Measurements from ENCODE around the gene SFMBT1. TPM values are rescaled to one million over a fixed set of nuclear protein-coding genes. Genes with fewer than 3 reads are reported as not detected.

SFMBT1 gene
- total RNA-seq, 1 experiment from 2014 or later: 1.4 TPM

GRCh38 chr3:53074366-53074696, 28.5 kb upstream of the SFMBT1 start:
- TF ChIP-seq CTCF (conservative IDR thresholded peaks at IDR 0.05; ENCODE audit: low read depth, low read length): no peak
- TF ChIP-seq EZH2 (IDR thresholded peaks at IDR 0.05; ENCODE audit: borderline replicate concordance, low read depth, low read length, poor library complexity, severe bottlenecking): no peak
- Histone ChIP-seq H3K27me3 (replicated peaks; ENCODE audit: insufficient read depth, low read depth, low read length, poor library complexity) (no peaks in the 10 kb centered on the region), H3K36me3 (ENCODE audit: insufficient read depth, low read length, poor library complexity, severe bottlenecking) (no peaks in the 10 kb centered on the region), H3K9me3 (ENCODE audit: low read depth, low read length, poor library complexity, severe bottlenecking) (no peaks in the 10 kb centered on the region), H3K27ac (ENCODE audit: low read depth, low read length, poor library complexity, severe bottlenecking) (no peak overlapping the region), H3K4me1 (ENCODE audit: insufficient read depth, low read length, poor library complexity, severe bottlenecking) (peaks cover 4% of the 10 kb centered on the region), H3K4me3 (ENCODE audit: low read depth, low read length, poor library complexity, severe bottlenecking) (no peak overlapping the region)
- ChIA-PET POLR2A (ENCODE audit: low non-redundant PET) (no interaction called here), CTCF (no interaction called here)
- no peak for DNase-seq (ENCODE audit: low spot score)
- BruUV-seq (replicated peaks): no TSS peak
- intact Hi-C loops (cut with micrococcal nuclease; ENCODE audit: unreplicated experiment): loop anchor here (5.0 kb wide), 1 partner anchor 222 kb away; no protein-coding TSS in a partner anchor

- Histone ChIP-seq H3K9me3 (ENCODE audit: low read depth, low read length, poor library complexity, severe bottlenecking) (no peaks in the 10 kb centered on the region), H3K27ac (ENCODE audit: low read depth, low read length, poor library complexity, severe bottlenecking) (no peak overlapping the region), H3K36me3 (ENCODE audit: insufficient read depth, low read length, poor library complexity, severe bottlenecking) (no peaks in the 10 kb centered on the region), H3K4me3 (ENCODE audit: low read depth, low read length, poor library complexity, severe bottlenecking) (no peak overlapping the region), H3K4me1 (ENCODE audit: insufficient read depth, low read length, poor library complexity, severe bottlenecking) (peaks cover 4% of the 10 kb centered on the region), H3K27me3 (replicated peaks; ENCODE audit: insufficient read depth, low read depth, low read length, poor library complexity) (no peaks in the 10 kb centered on the region)
- no TSS peak for BruUV-seq (replicated peaks)
- intact Hi-C loops (cut with micrococcal nuclease; ENCODE audit: unreplicated experiment): loop anchor here (5.0 kb wide), 1 partner anchor 221 kb away; no protein-coding TSS in a partner anchor
- TF ChIP-seq CTCF (conservative IDR thresholded peaks at IDR 0.05; ENCODE audit: low read depth, low read length): no peak
- TF ChIP-seq EZH2 (IDR thresholded peaks at IDR 0.05; ENCODE audit: borderline replicate concordance, low read depth, low read length, poor library complexity, severe bottlenecking): no peak
- CTCF ChIA-PET: no interaction called here
- POLR2A ChIA-PET (ENCODE audit: low non-redundant PET): no interaction called here
- no peak for DNase-seq (ENCODE audit: low spot score)
Observed at GRCh38 chr3:53073553-53074365, 27.9 kb upstream of the SFMBT1 start.

- no peak overlapping the region for H3K4me3 ChIP-seq (ENCODE audit: low read depth, low read length, poor library complexity, severe bottlenecking)
- CTCF ChIA-PET: no interaction called here
- DNase-seq (ENCODE audit: low spot score): peak; percentile 71
Observed at GRCh38 chr3:53072653-53073552, 27.0 kb upstream of the SFMBT1 start.

More at GRCh38 chr3:53072653-53073552, 27.0 kb upstream of the SFMBT1 start:
- Histone ChIP-seq H3K9me3 (ENCODE audit: low read depth, low read length, poor library complexity, severe bottlenecking) (no peaks in the 10 kb centered on the region), H3K36me3 (ENCODE audit: insufficient read depth, low read length, poor library complexity, severe bottlenecking) (no peaks in the 10 kb centered on the region), H3K27me3 (replicated peaks; ENCODE audit: insufficient read depth, low read depth, low read length, poor library complexity) (no peaks in the 10 kb centered on the region), H3K4me1 (ENCODE audit: insufficient read depth, low read length, poor library complexity, severe bottlenecking) (peaks cover 4% of the 10 kb centered on the region), H3K27ac (ENCODE audit: low read depth, low read length, poor library complexity, severe bottlenecking) (no peak overlapping the region)
- TF ChIP-seq EZH2 (IDR thresholded peaks at IDR 0.05; ENCODE audit: borderline replicate concordance, low read depth, low read length, poor library complexity, severe bottlenecking) (no peak), CTCF (conservative IDR thresholded peaks at IDR 0.05; ENCODE audit: low read depth, low read length) (peak; percentile 81)
- intact Hi-C loops (cut with micrococcal nuclease; ENCODE audit: unreplicated experiment): loop anchor here (5.0 kb wide), 1 partner anchor 221 kb away; no protein-coding TSS in a partner anchor
- no TSS peak for BruUV-seq (replicated peaks)
- POLR2A ChIA-PET (ENCODE audit: low non-redundant PET): no interaction called here
